ENCODE measurements around the gene C1QA.

C1QA gene

GRCh38 chr1:22588899-22589422 lies 47.5 kb upstream of the C1QA start (continued):
- TF ChIP-seq SCRT2 (tag by site-specific recombination; IDR thresholded peaks at IDR 0.05) (no peak), ZNF843 (tag by site-specific recombination; IDR thresholded peaks at IDR 0.05) (no peak)

DNA sequence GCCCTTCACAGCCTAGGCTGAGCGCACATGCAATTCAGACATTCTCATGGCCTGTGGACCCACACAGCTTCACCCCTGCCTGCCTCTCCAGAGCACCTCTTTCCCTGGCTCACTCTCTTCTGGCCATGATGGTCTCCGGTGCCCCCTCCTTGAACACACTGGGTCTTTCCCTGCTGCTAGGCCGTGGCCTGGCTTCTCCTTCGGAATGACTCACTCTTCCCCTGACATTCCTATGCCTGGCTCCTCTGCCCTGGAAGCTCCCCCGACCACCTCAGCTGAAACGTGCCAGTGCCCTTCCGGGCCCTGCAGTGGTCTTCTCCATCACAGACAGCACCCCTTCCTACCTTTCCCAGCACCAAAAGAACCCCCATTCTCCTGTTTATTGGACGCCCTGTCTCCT lies 44.9 kb upstream of the C1QA start:
- CTCF ChIA-PET, result no interaction called here
- no peak for TF ChIP-seq ELK4 (IDR thresholded peaks at IDR 0.05; ENCODE audit: borderline replicate concordance, low read depth, low read length)
- TF ChIP-seq ZNF560 (tag by site-specific recombination; IDR thresholded peaks at IDR 0.05; ENCODE audit: borderline replicate concordance), result no peak
- no peak for TF ChIP-seq ZNF350 (tag by site-specific recombination; IDR thresholded peaks at IDR 0.05)
- no peak for TF ChIP-seq ZNF311 (tag by site-specific recombination; IDR thresholded peaks at IDR 0.05; ENCODE audit: borderline replicate concordance)
- no peak for TF ChIP-seq SP7 (tag by site-specific recombination; IDR thresholded peaks at IDR 0.05)
- TF ChIP-seq KLF1 (tag by site-specific recombination; IDR thresholded peaks at IDR 0.05), result no peak
- TF ChIP-seq ZNF433 (tag by site-specific recombination; IDR thresholded peaks at IDR 0.05; ENCODE audit: low read depth), result no peak
- TF ChIP-seq ZNF114 (tag by site-specific recombination; IDR thresholded peaks at IDR 0.05), result no peak
- no peak for TF ChIP-seq KLF10 (tag by site-specific recombination; IDR thresholded peaks at IDR 0.05)
- TF ChIP-seq OSR2 (tag by site-specific recombination; IDR thresholded peaks at IDR 0.05), result no peak
- TF ChIP-seq ZFHX2 (tag by site-specific recombination; conservative IDR thresholded peaks at IDR 0.05), result no peak
- no peaks in the 10 kb centered on the region for H3K4me1 ChIP-seq (ENCODE audit: control insufficient read depth, insufficient read depth, low read length)
- no peak overlapping the region for H3K4me3 ChIP-seq (ENCODE audit: low read depth, low read length)
- H3K9me3 ChIP-seq (ENCODE audit: control insufficient read depth, insufficient read depth, low read depth, low read length), result no peaks in the 10 kb centered on the region
- no peak overlapping the region for H3K27ac ChIP-seq (ENCODE audit: extremely low read depth, low read depth, low read length)
- no peaks in the 10 kb centered on the region for H3K36me3 ChIP-seq (ENCODE audit: control insufficient read depth in 2 of 2, insufficient read depth in 1 of 2, low read length in 2 of 2)
- POLR2A ChIA-PET, result no interaction called here

DNA sequence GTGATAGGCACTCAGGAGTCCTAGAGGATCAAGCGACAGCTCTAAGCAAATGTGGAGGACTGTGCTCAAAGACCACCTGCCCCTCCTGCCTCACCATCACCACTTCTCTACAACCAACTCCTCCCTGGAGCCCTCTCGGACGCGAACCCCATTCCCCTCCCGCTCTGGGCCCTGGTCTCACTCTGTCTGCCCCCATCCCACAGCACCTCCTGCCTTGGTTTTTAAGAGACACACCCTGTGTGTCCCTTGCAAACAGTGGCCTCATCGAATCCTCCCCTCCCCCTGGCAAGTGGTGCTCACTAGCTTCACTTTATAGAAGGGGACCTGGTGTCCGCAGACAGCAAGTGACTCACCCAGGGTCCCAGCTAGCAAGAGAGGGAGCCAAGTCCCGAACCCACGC lies 44.4 kb upstream of the C1QA start:
- POLR2A ChIA-PET, result no interaction called here
- no peaks in the 10 kb centered on the region for H3K4me1 ChIP-seq (ENCODE audit: control insufficient read depth, insufficient read depth, low read length)
- no peak overlapping the region for H3K4me3 ChIP-seq (ENCODE audit: low read depth, low read length)
- H3K9me3 ChIP-seq (ENCODE audit: control insufficient read depth, insufficient read depth, low read depth, low read length), result no peaks in the 10 kb centered on the region
- no peaks in the 10 kb centered on the region for H3K36me3 ChIP-seq (ENCODE audit: control insufficient read depth in 2 of 2, insufficient read depth in 1 of 2, low read length in 2 of 2)
- CTCF ChIA-PET, result no interaction called here
- TF ChIP-seq OVOL3 (tag by site-specific recombination; IDR thresholded peaks at IDR 0.05) (no peak), ZNF341 (tag by site-specific recombination; IDR thresholded peaks at IDR 0.05; ENCODE audit: low read depth) (no peak), SETDB1 (IDR thresholded peaks at IDR 0.05; ENCODE audit: insufficient read length, low read length) (no peak)
- TF ChIP-seq, protein P1, sequence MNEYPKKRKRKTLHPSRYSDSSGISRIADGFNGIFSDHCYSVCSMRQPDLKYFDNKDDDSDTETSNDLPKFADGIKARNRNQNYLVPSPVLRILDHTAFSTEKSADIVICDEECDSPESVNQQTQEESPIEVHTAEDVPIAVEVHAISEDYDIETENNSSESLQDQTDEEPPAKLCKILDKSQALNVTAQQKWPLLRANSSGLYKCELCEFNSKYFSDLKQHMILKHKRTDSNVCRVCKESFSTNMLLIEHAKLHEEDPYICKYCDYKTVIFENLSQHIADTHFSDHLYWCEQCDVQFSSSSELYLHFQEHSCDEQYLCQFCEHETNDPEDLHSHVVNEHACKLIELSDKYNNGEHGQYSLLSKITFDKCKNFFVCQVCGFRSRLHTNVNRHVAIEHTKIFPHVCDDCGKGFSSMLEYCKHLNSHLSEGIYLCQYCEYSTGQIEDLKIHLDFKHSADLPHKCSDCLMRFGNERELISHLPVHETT (tag by site-specific recombination; IDR thresholded peaks at IDR 0.05), result no peak
- no peak overlapping the region for H3K27ac ChIP-seq (ENCODE audit: extremely low read depth, low read depth, low read length)

- Histone ChIP-seq H3K36me3 (ENCODE audit: control insufficient read depth in 2 of 2, insufficient read depth in 1 of 2, low read length in 2 of 2) (no peaks in the 10 kb centered on the region), H3K4me3 (ENCODE audit: low read depth, low read length) (no peak overlapping the region), H3K4me1 (ENCODE audit: control insufficient read depth, insufficient read depth, low read length) (no peaks in the 10 kb centered on the region), H3K27ac (ENCODE audit: extremely low read depth, low read depth, low read length) (no peak overlapping the region), H3K9me3 (ENCODE audit: control insufficient read depth, insufficient read depth, low read depth, low read length) (no peaks in the 10 kb centered on the region)
- TF ChIP-seq ZNF558 (tag by site-specific recombination; IDR thresholded peaks at IDR 0.05) (no peak), MEIS1 (CRISPR knock-in tag; IDR thresholded peaks at IDR 0.05; ENCODE audit: borderline replicate concordance) (no peak), GLI2 (tag by site-specific recombination; IDR thresholded peaks at IDR 0.05; ENCODE audit: borderline replicate concordance, low read depth) (no peak), KLF1 (tag by site-specific recombination; IDR thresholded peaks at IDR 0.05) (peak; percentile 95), ZNF354C (tag by site-specific recombination; IDR thresholded peaks at IDR 0.05; ENCODE audit: borderline replicate concordance, low read depth) (no peak), ZNF114 (tag by site-specific recombination; IDR thresholded peaks at IDR 0.05) (no peak)
- TF ChIP-seq, protein P2, sequence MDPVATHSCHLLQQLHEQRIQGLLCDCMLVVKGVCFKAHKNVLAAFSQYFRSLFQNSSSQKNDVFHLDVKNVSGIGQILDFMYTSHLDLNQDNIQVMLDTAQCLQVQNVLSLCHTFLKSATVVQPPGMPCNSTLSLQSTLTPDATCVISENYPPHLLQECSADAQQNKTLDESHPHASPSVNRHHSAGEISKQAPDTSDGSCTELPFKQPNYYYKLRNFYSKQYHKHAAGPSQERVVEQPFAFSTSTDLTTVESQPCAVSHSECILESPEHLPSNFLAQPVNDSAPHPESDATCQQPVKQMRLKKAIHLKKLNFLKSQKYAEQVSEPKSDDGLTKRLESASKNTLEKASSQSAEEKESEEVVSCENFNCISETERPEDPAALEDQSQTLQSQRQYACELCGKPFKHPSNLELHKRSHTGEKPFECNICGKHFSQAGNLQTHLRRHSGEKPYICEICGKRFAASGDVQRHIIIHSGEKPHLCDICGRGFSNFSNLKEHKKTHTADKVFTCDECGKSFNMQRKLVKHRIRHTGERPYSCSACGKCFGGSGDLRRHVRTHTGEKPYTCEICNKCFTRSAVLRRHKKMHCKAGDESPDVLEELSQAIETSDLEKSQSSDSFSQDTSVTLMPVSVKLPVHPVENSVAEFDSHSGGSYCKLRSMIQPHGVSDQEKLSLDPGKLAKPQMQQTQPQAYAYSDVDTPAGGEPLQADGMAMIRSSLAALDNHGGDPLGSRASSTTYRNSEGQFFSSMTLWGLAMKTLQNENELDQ (tag by site-specific recombination; IDR thresholded peaks at IDR 0.05; ENCODE audit: low read depth), result no peak
- CTCF ChIA-PET, result interaction anchor here (0.7 kb wide), 1 partner anchor 461 kb away, joined by 3 read pairs; no protein-coding TSS in a partner anchor
- POLR2A ChIA-PET, result no interaction called here
Observed at GRCh38 chr1:22592919-22593790, 43.3 kb upstream of the C1QA start.

Data from HEK293 (cell line).